Gastroesophageal sphincter (tissue), 4 donors: ENCODE data around the gene ABCA7. TPM values are rescaled to one million over a fixed set of nuclear protein-coding genes. Genes with fewer than 3 reads are reported as not detected.

Source experiments
- ATAC-seq: fragments of 150-250 bp; one replicate; pipeline ENCODE4 v1.9.1; 2016; ENCODE audit warnings: mild to moderate bottlenecking, moderate library complexity
- H3K27ac ChIP-seq, 4 donors: fragments of 200-600 bp; sonication (generic) in 3 of 4; 1 replicate in 3 of 4; 2 replicates in 1 of 4; pipeline ENCODE4 v1.5.1; 2016 to 2019
- H3K27me3 ChIP-seq: fragments of 200-600 bp; sonication (generic); one replicate; pipeline ENCODE4 v1.5.1; 2019
- H3K36me3 ChIP-seq, 2 donors: fragments of 200-600 bp; sonication (generic); one replicate each; pipeline ENCODE4 v1.5.1; 2019; ENCODE audit warnings: control low read depth in 1 of 2
- H3K4me1 ChIP-seq, 3 donors: fragments of 200-600 bp; sonication (generic); 1 replicate in 2 of 3; 2 replicates in 1 of 3; pipeline ENCODE4 v1.5.1; 2016 to 2019; ENCODE audit warnings: control low read depth in 2 of 3
- H3K4me3 ChIP-seq, 2 donors: fragments of 200-600 bp; sonication (generic); one replicate each; pipeline ENCODE4 v1.5.1; 2019; ENCODE audit warnings: mild to moderate bottlenecking in 1 of 2, moderate library complexity in 1 of 2
- H3K9me3 ChIP-seq, 3 donors: fragments of 200-600 bp; sonication (generic); one replicate each; pipeline ENCODE4 v1.5.1; 2017 to 2019; ENCODE audit warnings: control low read depth in 2 of 3
- EP300 ChIP-seq: sonication (generic); formaldehyde crosslinking; IDR thresholded peaks from one replicate; pipeline ENCODE4 v1.6.1; 2017; ENCODE audit warnings: antibody characterized with exemption, mild to moderate bottlenecking
- POLR2A ChIP-seq, 2 donors: fragments of 450-650 bp; IDR thresholded peaks; one replicate each; pipeline ENCODE4 v1.6.1; 2017; ENCODE audit warnings: antibody characterized with exemption in 2 of 2, mild to moderate bottlenecking in 2 of 2, moderate library complexity in 1 of 2
- POLR2AphosphoS5 ChIP-seq: sonication (generic); formaldehyde crosslinking; IDR thresholded peaks from one replicate; pipeline ENCODE4 v1.6.1; 2017; ENCODE audit warnings: antibody characterized with exemption
- WGBS, 2 donors: methylation state at CpG; one replicate each; pipeline ENCODE4 v1.1.5; 2018; ENCODE audit warnings: low coverage in 1 of 2; 5-methylcytosine and 5-hydroxymethylcytosine counted together
- total RNA-seq, 4 donors: library from RNA; depleted of rRNA; stranded (reverse); fragments of >200 nt; gene quantifications; one replicate each; pipeline ENCODE4 v1.1.0, GENCODE V29; 2016
- TF ChIP-seq, protein P1 (sequence below), 4 experiments: fragments of 200-600 bp in 2 of 4; fragments of 450-650 bp in 2 of 4; sonication (generic) in 1 of 4; IDR thresholded peaks; one replicate each; pipeline ENCODE4 v1.5.1; 2017 to 2019; ENCODE audit warnings: antibody characterized with exemption in 4 of 4, mild to moderate bottlenecking in 2 of 4, moderate library complexity in 2 of 4

Gene ABCA7
- total RNA-seq, 4 donors from 2014 or later: 3.9 to 14.3 (median 6.4) TPM

DNA sequence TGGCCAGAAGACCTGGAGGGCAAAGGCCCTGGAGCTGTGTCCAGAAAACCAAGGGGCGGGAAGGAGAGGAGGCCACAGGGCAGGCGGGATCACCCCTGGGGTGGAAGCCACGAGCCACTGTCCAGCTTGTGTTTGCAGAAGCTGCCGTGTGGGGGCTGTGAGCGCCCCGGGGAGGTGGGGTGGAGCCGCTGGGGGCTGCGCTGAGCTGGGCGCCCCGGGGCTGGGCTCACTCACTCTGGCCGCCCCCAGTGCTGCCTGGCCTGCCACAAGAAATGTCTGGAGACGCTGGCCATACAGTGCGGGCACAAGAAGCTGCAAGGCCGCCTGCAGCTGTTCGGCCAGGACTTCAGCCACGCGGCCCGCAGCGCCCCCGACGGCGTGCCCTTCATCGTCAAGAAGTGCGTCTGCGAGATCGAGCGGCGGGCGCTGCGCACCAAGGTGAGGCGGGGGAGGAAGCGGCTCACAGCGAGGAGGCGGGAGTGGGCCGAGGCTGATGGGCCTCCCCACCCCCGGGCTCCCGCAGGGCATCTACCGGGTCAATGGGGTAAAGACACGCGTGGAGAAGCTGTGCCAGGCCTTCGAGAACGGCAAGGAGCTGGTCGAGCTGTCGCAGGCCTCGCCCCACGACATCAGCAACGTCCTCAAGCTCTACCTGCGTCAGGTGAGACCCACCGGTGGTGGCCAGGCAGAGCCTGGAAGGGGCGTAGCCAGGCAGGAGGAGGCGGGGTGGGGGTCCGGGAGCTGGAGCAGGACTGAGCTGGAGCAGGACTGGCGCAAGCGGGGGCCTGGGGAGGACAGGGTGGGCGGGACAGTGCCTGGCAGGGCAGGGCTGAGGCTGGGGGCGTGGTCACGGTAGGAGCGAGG is 41.6 kb downstream of the ABCA7 start:
- no peak for ATAC-seq
- Histone ChIP-seq H3K27ac (no peak overlapping the region), H3K9me3 (no peaks in the 10 kb centered on the region), H3K36me3 (peaks cover 0 to 10% of the 10 kb centered on the region in 2 donors), H3K4me1 (peaks cover 0 to 27% (median 6%) of the 10 kb centered on the region in 3 donors), H3K27me3 (peaks cover 34% of the 10 kb centered on the region), H3K4me3 (peak overlapping the region in 1 of 2 donors; percentile 34)
- no peak for TF ChIP-seq EP300
- no peak for TF ChIP-seq POLR2A (IDR thresholded peaks at IDR 0.05)
- WGBS, 2 donors: 59% methylated on average over 3 of the region's 58 CpGs; no CpG with 5 or more reads in 1 of the 2 donors

DNA sequence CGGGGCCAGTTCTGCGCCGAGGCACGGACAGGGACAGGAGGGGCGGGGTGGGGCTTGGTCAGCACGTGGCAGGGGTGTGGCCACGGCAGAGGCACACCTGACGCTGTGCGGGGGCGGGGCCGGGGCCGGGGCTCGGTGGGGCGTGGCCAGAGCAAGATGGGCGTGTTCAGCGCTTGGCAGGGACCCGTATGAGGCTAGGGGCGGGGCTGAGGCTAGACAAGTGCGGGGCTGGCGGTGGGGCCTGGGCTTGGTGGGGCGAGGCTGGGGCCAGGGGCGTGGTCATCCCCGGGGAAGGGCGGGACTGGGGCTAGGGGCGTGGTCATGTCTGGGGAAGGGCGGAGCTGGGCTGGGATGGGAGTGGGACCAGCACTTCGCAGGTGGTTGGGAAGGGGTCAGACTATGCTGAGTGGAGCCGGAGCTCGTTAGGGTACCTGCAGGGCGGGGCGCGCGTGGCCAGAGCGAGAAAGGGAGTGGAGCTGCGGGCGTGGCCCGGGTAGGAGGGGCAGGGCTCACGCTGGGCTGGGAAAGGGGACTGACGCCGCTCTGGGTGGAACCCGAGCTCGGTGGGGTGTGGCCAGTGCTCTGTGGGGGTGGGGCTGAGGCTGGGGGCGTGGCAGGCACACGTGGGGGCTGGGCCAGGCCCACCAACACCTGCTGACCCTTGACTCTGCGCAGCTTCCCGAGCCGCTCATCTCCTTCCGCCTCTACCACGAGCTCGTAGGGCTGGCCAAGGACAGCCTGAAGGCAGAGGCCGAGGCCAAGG is 42.4 kb downstream of the ABCA7 start:
- H3K9me3 ChIP-seq: no peaks in the 10 kb centered on the region
- H3K4me3 ChIP-seq: peak overlapping the region in 1 of 2 donors; percentile 34
- H3K4me1 ChIP-seq: peaks cover 0 to 32% (median 9%) of the 10 kb centered on the region in 3 donors
- TF ChIP-seq, protein P1, sequence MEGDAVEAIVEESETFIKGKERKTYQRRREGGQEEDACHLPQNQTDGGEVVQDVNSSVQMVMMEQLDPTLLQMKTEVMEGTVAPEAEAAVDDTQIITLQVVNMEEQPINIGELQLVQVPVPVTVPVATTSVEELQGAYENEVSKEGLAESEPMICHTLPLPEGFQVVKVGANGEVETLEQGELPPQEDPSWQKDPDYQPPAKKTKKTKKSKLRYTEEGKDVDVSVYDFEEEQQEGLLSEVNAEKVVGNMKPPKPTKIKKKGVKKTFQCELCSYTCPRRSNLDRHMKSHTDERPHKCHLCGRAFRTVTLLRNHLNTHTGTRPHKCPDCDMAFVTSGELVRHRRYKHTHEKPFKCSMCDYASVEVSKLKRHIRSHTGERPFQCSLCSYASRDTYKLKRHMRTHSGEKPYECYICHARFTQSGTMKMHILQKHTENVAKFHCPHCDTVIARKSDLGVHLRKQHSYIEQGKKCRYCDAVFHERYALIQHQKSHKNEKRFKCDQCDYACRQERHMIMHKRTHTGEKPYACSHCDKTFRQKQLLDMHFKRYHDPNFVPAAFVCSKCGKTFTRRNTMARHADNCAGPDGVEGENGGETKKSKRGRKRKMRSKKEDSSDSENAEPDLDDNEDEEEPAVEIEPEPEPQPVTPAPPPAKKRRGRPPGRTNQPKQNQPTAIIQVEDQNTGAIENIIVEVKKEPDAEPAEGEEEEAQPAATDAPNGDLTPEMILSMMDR (IDR thresholded peaks at IDR 0.05): no peak
- TF ChIP-seq EP300 (no peak), POLR2AphosphoS5 (no peak), POLR2A (IDR thresholded peaks at IDR 0.05) (no peak)
- WGBS, 2 donors: 45% methylated on average over 9 of the region's 51 CpGs; no CpG with 5 or more reads in 1 of the 2 donors
- ATAC-seq: peak; percentile 29
- H3K27ac ChIP-seq: no peak overlapping the region
- peaks cover 34% of the 10 kb centered on the region for H3K27me3 ChIP-seq
- H3K36me3 ChIP-seq: peaks cover 0 to 18% of the 10 kb centered on the region in 2 donors

DNA sequence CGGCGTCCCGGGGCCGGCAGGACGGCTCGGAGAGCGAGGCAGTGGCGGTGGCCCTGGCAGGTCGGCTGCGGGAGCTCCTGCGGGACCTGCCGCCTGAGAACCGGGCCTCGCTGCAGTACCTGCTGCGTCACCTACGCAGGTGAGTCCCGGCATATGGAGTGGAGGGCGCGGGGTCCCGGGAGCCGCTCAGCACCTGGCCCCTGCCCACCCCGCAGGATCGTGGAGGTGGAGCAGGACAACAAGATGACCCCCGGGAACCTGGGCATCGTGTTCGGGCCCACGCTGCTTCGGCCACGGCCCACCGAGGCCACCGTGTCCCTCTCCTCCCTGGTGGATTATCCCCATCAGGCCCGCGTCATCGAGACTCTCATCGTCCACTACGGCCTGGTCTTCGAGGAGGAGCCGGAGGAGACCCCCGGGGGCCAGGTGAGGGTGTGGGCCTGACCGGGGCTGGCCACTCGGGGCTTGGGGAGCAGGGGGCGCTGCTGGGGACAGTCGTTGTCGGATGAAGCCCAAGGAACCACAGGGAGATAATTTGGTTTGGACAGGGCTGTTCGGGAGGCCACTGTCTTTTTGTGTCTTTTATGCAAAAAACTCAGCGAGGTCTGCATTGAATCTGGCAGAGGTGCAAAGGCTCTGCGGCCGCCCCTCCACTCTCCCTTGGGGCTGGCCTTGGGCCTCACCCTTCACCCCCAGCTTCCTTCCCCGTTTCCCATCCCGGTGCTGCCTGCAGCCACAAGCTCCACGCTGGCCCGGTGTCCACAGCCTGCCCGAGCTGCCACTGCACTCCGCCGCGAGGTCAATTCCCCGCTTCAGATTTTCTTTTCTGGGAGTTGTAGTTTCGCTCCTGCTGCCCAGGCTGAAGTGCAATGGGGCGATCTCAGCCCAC is 43.3 kb downstream of the ABCA7 start:
- 65 to 100% methylated on average over 1 to 15 of the region's 59 CpGs for WGBS, 2 donors
- Histone ChIP-seq H3K27ac (no peak overlapping the region), H3K36me3 (peaks cover 0 to 27% of the 10 kb centered on the region in 2 donors), H3K4me3 (peak overlapping the region in 1 of 2 donors; percentile 34), H3K27me3 (peaks cover 34% of the 10 kb centered on the region), H3K4me1 (peaks cover 0 to 40% (median 15%) of the 10 kb centered on the region in 3 donors), H3K9me3 (no peaks in the 10 kb centered on the region)
- TF ChIP-seq POLR2AphosphoS5 (no peak), POLR2A (IDR thresholded peaks at IDR 0.05) (no peak), EP300 (no peak)
- TF ChIP-seq, protein P1 (IDR thresholded peaks at IDR 0.05): no peak
- ATAC-seq: no peak

DNA sequence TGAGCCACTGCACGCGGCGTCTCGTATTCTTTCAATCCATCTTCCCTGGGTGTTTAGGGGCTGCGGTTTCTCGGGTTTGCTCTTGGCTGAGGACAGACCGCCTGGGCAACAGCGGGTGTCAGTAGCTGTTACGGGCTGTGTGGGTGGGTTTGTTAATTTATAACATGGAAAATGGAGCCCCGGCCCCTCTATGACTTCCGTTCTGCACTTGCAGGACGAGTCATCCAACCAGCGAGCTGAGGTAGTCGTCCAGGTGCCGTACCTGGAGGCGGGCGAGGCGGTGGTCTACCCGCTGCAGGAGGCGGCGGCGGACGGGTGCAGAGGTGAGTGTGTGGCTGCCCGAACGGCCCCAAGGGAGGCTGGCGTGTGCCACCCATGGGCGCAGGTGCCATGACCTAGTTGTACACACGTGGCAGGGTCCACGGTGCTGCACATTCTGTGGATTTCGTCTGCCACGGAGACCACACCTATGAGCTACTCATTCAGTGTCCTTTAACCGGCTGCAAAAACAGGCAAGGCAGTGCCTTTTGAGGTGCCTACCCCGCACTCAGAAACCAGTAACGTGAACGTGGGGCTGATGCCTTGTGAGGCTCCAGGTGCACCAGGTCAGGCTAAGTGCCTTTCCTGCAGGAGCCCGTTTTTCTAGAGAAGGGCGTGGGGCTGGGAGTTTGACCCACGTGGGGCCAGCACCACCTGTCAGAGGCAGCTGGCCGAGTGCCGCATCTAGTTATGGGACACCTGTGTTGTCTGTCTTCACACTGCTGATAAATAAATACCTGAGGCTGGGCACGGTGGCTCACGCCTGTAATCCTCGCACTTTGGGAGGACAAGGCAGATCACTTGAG is 44.3 kb downstream of the ABCA7 start:
- Histone ChIP-seq H3K9me3 (no peaks in the 10 kb centered on the region), H3K4me3 (no peak overlapping the region), H3K4me1 (peaks cover 0 to 51% (median 24%) of the 10 kb centered on the region in 3 donors), H3K27ac (no peak overlapping the region), H3K27me3 (peaks cover 34% of the 10 kb centered on the region), H3K36me3 (peaks cover 0 to 37% of the 10 kb centered on the region in 2 donors)
- no peak for ATAC-seq
- 81 to 88% methylated on average over 4 to 5 of the region's 43 CpGs for WGBS, 2 donors
- TF ChIP-seq, protein P1 (IDR thresholded peaks at IDR 0.05): no peak
- no peak for TF ChIP-seq EP300
- no peak for TF ChIP-seq POLR2A (IDR thresholded peaks at IDR 0.05)
- TF ChIP-seq POLR2AphosphoS5: no peak
